Spleen (tissue), 11 donors: Measurements from ENCODE around the gene ZSWIM3. TPM values are rescaled to one million over a fixed set of nuclear protein-coding genes. Genes with fewer than 3 reads are reported as not detected.

Source experiments
- DNase-seq: peaks from one replicate; pipeline ENCODE4 v3.0.0-alpha.2; 2020
- H3K27ac ChIP-seq, 8 donors: fragments of 200-600 bp; sonication (generic) in 7 of 8; 1 replicate in 4 of 8; 2 replicates in 4 of 8; pipeline versions ENCODE4 v1.5.0 to v1.8.0; 2016 to 2021; ENCODE audit warnings: inconsistent platforms in 4 of 8, mild to moderate bottlenecking in 4 of 8, moderate library complexity in 1 of 8
- H3K27me3 ChIP-seq, 7 donors: fragments of 200-600 bp; sonication (generic) in 6 of 7; replicated peaks in 1 of 7; 1 replicate in 4 of 7; 2 replicates in 3 of 7; pipeline versions ENCODE4 v1.5.0 to v1.8.0; 2016 to 2021; ENCODE audit warnings: inconsistent platforms in 3 of 7, mild to moderate bottlenecking in 1 of 7
- H3K36me3 ChIP-seq, 6 donors: fragments of 200-600 bp; sonication (generic) in 5 of 6; 1 replicate in 4 of 6; 2 replicates in 2 of 6; pipeline versions ENCODE4 v1.5.0 to v1.8.0; 2016 to 2021; ENCODE audit warnings: inconsistent platforms in 2 of 6
- H3K4me1 ChIP-seq, 6 donors: fragments of 200-600 bp; sonication (generic) in 5 of 6; 1 replicate in 3 of 6; 2 replicates in 3 of 6; pipeline versions ENCODE4 v1.5.0 to v1.8.0; 2016 to 2021; ENCODE audit warnings: inconsistent platforms in 3 of 6
- H3K4me3 ChIP-seq, 8 donors: fragments of 200-600 bp; sonication (generic) in 7 of 8; 1 replicate in 4 of 8; 2 replicates in 4 of 8; pipeline versions ENCODE4 v1.5.0 to v1.8.0; 2016 to 2021; ENCODE audit warnings: inconsistent platforms in 4 of 8, mild to moderate bottlenecking in 4 of 8, moderate library complexity in 2 of 8
- H3K9me3 ChIP-seq, 8 donors: fragments of 200-600 bp; sonication (generic) in 7 of 8; 1 replicate in 4 of 8; 2 replicates in 4 of 8; pipeline versions ENCODE4 v1.5.0 to v1.8.0; 2016 to 2021; ENCODE audit warnings: inconsistent platforms in 4 of 8
- CTCF ChIP-seq, 11 experiments: fragments of 200-600 bp in 7 of 11; fragments of 450-650 bp in 4 of 11; sonication (generic) in 4 of 11; IDR thresholded peaks in 8 of 11; conservative IDR thresholded peaks in 3 of 11; 1 replicate in 7 of 11; 2 replicates in 4 of 11; pipeline versions ENCODE4 v1.4.0 to v1.8.0; 2016 to 2021; ENCODE audit warnings: antibody characterized with exemption in 11 of 11, inconsistent platforms in 4 of 11, mild to moderate bottlenecking in 1 of 11
- POLR2A ChIP-seq, 3 donors: fragments of 450-650 bp; IDR thresholded peaks; one replicate each; pipeline ENCODE4 v1.5.1; 2017; ENCODE audit warnings: antibody characterized with exemption in 3 of 3, mild to moderate bottlenecking in 1 of 3
- POLR2AphosphoS5 ChIP-seq, 3 donors: sonication (generic); formaldehyde crosslinking; IDR thresholded peaks; one replicate each; pipeline ENCODE4 v1.5.1; 2017; ENCODE audit warnings: antibody characterized with exemption in 3 of 3
- WGBS, 5 donors: extraction: QIAGEN DNeasy Blood & Tissue Kit in 3 of 5; methylation state at CpG; one replicate each; pipeline versions ENCODE4 v1.1.5 to v1.1.7; 2013 to 2018; 5-methylcytosine and 5-hydroxymethylcytosine counted together
- intact Hi-C: fragments of 100-400 bp; cut with DNase I; formaldehyde crosslinking; loops from one replicate; pipeline ENCODE4 v1.15.0; 2023; ENCODE audit warnings: low total_unique reads
- polyA plus RNA-seq, 3 donors: library from polyadenylated mRNA; stranded (reverse); fragments of 200-250 nt; gene quantifications; one replicate each; pipeline ENCODE4 v1.2.1, GENCODE V29; 2013
- total RNA-seq, 7 donors: library from RNA; depleted of rRNA in 3 of 7; stranded (reverse); fragments of >200 nt in 3 of 7; fragmentation: NEBNext Ultra II Directional in 4 of 7; extraction: Animal tissue kit (Norgen Biotek cat#: 25700) in 4 of 7; gene quantifications; one replicate each; pipeline versions ENCODE4 v1.1.0 to v1.2.1, GENCODE V29; 2016 to 2021
- donor health status: healthy with polysubstance abuse.
- donor health status: DM: no; HTN: no; CAD: no; lungs with moderate emphysema.
- donor health status: DM: no; HTN: no; CAD: no.
- donor health status: Bipolar disorder and iron deficiency.
- donor health status: healthy.
- donor health status: DM: no; HTN: no; CAD: no.
- donor health status: DM: yes; HTN: yes; CAD: no.

ZSWIM3 gene
- total and polyA plus RNA-seq, 10 donors, result 3.1 to 7.1 (median 5.1) TPM

DNA sequence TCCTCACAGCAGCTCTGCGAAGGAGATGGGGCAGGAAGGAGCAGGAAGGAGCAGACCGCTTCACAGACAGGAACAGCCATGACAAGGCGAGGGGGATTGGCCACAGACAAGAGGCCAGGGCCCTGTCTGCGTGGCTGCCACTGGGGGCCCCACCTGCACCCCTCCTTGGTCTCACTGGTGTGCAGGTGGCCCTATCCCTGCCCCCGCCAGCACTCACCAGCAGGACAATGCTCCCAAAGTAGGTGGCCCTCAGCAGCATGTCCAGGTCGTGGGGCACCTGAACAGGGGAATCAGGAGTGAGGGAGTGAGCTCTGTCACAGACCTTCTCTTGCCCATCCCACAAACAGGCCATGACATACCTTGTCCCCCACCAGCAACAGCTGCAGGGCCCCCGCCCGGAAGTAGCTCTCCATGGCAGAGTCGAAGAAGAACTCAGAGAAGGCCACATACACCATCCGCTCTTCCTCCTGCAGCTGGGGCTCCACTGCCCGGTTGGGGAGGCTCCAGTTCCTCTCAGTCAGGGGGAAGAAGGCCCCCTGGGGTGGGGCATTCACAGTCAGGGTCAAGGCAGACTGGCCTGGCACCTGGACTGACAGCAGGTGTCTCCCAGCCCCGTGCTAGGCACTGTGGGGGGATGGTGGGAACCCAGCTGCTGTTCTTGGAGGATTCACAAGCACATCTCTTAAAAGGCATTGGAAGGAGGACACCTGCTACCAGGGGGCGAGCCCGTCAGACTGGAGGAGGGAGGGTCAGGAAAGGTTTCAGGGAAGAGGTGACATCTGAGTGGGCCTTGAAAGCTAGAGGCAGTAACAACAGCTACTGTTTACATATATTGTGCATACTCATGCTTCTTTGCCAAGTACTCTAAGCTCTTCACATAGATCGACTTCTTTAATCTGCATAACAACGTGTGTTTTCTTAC lies 47.4 kb downstream of the ZSWIM3 start:
- intact Hi-C loops, result no loop called here
- no peak for TF ChIP-seq CTCF (IDR thresholded peaks at IDR 0.05 in 8 of 11, conservative IDR thresholded peaks at IDR 0.05 in 3 of 11)
- peak in 2 of 3 donors; percentile 9 to 58 for TF ChIP-seq POLR2AphosphoS5 (IDR thresholded peaks at IDR 0.05)
- 69 to 79% (median 71%) methylated on average over 16 of the region's 16 CpGs for WGBS, 5 donors
- no peak for DNase-seq
- Histone ChIP-seq H3K36me3 (peaks cover 0 to 33% (median 2%) of the 10 kb centered on the region in 6 donors), H3K4me3 (no peak overlapping the region), H3K4me1 (peaks cover 0 to 4% (median 2%) of the 10 kb centered on the region in 6 donors), H3K27me3 (no peaks in the 10 kb centered on the region), H3K9me3 (no peaks in the 10 kb centered on the region), H3K27ac (no peak overlapping the region)

- no peak overlapping the region for H3K27ac ChIP-seq
- WGBS, 5 donors, result 89 to 96% (median 90%) methylated on average over 8 of the region's 8 CpGs
- H3K4me1 ChIP-seq, result peaks cover 0 to 12% (median 8%) of the 10 kb centered on the region in 6 donors
- H3K9me3 ChIP-seq, result no peaks in the 10 kb centered on the region
- no peaks in the 10 kb centered on the region for H3K27me3 ChIP-seq
- DNase-seq, result no peak
- intact Hi-C loops, result no loop called here
- H3K36me3 ChIP-seq, result peaks cover 0 to 27% (median 1%) of the 10 kb centered on the region in 6 donors
- no peak for TF ChIP-seq POLR2A (IDR thresholded peaks at IDR 0.05)
- TF ChIP-seq CTCF (IDR thresholded peaks at IDR 0.05 in 8 of 11, conservative IDR thresholded peaks at IDR 0.05 in 3 of 11), result no peak
- no peak for TF ChIP-seq POLR2AphosphoS5 (IDR thresholded peaks at IDR 0.05)
- no peak overlapping the region for H3K4me3 ChIP-seq
Observed at GRCh38 chr20:45905505-45906079, 48.2 kb downstream of the ZSWIM3 start.

GRCh38 chr20:45907219-45907948 lies 50.0 kb downstream of the ZSWIM3 start:
- DNase-seq, result no peak
- no peak for TF ChIP-seq POLR2AphosphoS5 (IDR thresholded peaks at IDR 0.05)
- no peak for TF ChIP-seq POLR2A (IDR thresholded peaks at IDR 0.05)
- TF ChIP-seq CTCF (IDR thresholded peaks at IDR 0.05 in 8 of 11, conservative IDR thresholded peaks at IDR 0.05 in 3 of 11), result no peak
- Histone ChIP-seq H3K27ac (no peak overlapping the region), H3K36me3 (peaks cover 0 to 9% (median 0%) of the 10 kb centered on the region in 6 donors), H3K9me3 (no peaks in the 10 kb centered on the region), H3K4me3 (no peak overlapping the region), H3K4me1 (peaks cover 11 to 30% (median 25%) of the 10 kb centered on the region in 6 donors), H3K27me3 (peaks cover 0 to 13% (median 5%) of the 10 kb centered on the region in 7 donors)
- intact Hi-C loops, result no loop called here
- WGBS, 5 donors, result 88 to 96% (median 93%) methylated on average over 16 to 17 of the region's 17 CpGs
